ENCODE measurements around the gene CD40.
"Not testable (repeated sequence)": the region's sequence is repeated elsewhere in the genome, so short reads cannot be mapped to it uniquely, and the experiment has no call there.

CD40 gene

DNA sequence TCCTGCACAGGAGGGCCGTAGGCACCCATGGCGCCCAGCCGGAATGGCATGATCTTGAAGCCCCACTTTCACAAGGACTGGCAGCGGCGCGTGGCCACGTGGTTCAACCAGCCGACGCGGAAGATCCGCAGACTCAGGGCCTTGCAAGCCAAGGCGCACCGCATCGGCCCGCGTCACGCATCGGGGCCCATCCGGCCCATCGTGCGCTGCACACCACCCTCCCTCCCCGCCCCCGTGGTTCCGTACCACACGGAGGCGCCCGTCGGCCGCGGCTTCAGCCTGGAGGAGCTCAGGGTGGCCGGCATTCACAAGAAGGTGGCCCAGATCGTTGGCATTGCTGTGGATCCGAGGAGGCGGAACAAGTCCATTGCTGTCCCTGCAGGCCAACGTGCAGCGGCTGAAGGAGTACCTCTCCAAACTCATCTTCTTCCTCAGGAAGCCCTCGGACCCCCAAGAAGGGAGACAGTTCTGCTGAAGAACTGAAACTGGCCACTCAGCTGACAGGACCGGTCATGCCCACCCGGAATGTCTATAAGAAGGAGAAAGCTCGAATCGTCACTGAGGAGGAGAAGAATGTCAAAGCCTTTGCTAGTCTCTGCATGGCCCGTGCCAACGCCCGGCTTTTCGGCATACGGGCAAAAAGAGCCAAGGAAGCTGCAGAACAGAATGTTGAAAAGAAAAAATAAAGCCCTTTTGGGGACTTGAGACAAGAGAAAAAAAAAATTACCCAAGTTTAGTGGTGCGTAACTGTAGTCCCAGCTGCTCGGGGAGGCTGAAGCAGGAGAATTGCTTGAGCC is 18.4 kb upstream of the CD40 start:
- DNase-seq, result peak; percentile 48

DNA sequence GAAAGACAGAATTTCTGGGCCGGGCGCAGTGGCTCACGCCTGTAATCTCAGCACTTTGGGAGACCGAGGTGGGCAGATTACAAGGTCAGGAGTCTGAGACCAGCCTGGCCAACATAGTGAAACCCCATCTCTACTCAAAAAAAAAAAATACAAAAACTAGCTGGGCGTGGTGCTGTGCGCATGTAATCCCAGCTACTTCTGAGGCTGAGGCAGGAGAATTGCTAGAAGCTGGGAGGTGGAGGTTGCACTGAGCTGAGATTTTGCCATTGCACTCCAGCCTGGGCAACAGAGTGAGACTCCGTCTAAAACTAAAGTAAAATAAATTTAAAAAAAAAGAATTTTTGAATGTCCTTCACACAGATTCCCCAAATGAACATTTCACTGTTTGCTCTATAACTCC is 17.7 kb upstream of the CD40 start:
- not testable (repeated sequence) for DNase-seq

DNA sequence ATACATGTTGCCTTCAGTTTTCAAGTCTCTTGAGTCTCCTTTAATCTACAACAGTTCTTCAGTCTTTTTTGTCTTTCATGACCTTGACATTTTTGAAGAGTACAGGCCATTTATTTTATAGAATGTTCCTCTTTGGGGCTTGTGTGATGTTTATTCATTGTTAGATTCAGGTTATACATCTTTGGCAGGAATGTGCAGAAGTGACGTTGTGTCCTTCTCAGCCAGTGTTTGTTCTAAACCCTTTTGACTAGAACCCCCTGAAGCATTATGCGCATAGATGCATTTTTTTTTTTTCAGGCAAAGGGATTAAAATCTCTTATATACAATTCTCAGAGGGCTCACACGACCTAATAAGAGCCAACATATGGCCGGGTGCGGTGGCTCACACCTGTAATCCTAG is 17.1 kb upstream of the CD40 start:
- no peak for DNase-seq

DNA sequence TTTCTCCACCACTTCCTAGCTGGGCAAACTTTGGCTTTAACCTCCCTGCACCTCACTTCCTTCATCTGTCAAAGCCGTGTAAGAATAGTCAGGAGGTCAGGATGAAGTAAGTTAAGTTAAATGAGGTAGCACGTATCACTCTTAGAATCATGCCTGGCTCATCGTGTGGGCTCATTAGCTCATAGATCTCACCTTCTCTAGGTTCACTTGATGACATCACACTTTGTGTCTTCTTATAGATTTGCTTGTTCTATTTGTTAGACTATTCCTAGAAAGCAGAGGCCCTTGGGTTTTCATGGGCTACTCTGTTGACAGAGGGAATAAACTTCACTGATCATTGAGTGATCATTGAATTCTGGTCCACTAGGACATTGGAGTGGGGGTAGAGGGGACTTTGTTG is 16.2 kb upstream of the CD40 start:
- DNase-seq, result no peak

DNA sequence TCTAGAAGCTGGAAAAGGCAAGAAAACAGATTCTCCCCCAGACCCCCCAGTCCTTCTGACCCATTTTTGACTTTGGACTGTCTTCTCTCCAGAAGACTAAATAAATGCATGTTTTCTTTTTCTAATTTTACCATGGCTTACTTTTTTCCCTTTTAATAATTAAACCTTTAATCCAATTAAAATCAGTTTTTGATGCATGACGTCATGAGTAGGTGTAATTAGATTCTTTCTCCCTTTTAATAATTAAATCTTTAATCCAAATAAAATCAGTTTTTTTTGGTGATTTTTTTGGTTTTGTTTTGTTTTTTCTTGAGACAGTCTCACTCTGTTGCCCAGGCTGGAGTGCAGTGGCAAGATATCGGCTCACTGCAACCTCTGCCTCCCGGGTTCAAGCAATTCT is 15.2 kb upstream of the CD40 start:
- no peak for DNase-seq

DNA sequence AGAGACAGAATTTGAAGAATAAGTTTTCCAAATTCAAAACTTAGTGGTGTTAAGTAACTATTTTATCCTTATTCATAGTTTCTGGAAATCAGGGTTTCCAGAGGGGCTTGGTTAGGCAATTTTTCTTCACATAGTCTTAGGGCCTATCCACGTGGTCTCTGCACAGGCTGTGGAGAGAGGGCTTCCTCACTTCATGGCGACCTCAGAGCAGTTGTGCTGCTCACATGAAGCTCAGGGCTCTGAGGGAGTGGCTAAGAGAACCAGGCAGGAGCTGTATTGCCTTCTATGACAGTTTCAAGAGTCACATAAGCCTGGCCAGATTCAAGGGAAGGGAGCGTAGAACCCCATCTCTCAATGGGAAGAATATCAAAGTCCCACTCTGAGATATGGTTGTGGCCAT is 13.9 kb upstream of the CD40 start:
- no peak for DNase-seq

DNA sequence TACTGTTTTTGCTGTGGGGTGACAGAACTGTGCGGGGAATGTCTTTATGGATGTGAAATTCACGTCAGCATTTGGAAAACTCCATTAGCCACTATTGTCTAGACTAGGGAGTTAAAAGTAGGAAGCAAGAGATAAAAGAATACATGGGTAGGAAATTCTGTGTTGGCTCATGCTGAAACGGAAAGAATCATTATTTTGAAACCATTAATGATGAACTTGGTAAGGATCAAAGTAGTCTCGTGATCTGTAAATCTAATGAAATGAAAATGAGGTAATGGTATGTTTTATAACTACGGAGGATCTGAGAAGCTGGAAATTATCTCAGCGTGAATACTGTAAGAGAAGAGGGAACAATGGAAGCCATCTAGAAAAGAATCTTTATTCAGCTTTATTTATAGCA is 11.1 kb upstream of the CD40 start:
- DNase-seq, result no peak

DNA sequence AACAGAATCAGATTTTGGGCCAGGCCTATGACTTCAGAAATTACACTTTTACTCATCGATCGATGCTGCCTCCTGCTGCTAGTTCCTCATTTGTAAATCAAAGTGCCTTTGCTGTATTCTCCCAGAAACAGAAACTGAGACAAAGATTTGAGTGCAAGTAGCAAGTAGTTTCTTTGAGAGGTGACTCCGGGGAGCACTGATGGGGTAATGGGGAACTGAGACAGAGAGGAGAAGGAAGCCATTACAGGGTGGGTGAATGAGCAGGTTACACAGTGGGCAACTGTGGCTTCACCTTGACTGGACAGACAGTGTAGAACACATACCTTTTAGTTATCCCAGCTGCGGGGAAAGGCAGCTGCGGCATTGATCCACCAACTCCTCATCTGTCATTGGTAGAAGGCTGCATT is 9.7 kb upstream of the CD40 start:
- peak; percentile 36 for DNase-seq

DNA sequence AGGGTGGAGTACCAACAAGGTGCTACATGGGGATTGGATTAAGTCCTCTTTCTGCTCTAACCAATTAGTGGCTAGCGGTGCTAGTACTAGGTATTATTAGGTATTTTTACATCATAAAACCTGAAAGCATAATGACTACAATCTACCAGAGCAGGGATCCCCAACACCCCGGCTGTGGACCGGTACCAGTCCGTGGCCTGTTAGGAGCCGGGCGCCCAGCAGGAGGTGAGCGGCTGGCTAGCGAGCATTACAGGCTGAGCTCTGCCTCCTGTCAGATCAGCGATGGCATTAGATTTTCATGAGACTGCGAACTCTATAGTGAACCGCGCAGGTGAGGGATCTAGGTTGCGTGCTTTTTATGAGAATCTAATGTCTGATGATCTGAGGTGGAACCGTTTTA is 9.1 kb upstream of the CD40 start:
- no peak for DNase-seq

DNA sequence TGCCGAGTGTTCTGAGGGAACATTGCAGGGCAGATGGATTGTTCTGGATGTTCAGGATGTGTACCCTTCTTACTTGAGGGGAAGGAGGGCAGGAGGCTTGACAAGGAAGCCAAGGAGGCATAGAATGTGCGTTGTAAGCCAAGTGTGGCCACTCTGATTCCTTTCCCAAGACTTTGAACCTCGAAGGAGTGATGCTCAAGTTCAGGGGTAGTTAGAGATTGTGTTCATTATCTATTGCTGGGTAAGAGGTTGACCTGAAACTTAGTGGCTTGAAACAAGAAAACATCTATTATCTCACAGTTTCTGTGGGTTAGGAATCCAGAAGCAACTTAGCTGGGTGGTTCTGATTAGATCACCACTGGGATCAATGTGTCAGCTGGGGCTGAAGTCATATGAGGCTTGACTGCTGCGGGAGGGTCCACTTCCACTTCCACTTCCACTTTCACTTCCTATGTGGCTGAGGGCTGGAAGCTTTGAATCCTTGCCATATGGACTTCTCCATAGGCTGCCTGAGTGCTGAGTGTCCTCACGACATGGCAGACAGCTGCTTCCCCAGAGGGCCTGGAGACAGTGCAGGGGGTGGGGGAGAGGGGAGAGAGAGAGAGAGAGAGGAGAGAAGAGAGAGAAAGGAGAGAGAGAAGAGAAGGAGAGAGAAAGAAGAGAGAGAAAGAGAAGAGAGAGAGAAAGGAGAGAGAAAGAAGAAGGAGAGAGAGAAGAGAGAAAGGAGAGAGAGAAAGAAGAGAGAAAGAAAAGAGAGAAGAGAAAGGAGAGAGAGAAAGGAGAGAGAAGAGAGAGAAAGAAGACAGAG is 6.9 kb upstream of the CD40 start:
- DNase-seq, result peak; percentile 71

DNA sequence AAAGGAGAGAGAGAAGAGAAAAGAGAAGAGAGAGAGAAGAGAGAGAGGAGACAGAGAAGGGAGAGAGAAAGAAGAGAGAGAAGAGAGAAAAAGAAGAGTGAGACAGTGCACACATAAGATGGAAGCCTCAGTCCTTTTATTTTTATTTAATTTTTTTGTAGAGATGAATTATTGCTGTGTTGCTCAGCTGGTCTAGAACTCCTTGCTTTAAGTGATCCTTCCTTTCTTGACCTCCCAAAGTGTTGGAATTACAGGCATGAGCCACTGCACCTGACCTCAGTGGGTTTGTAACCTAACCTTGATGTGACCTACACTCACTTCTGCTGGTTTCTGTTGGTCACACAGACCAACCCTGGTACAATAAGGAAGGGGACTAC is 6.3 kb upstream of the CD40 start:
- DNase-seq, result no peak

DNA sequence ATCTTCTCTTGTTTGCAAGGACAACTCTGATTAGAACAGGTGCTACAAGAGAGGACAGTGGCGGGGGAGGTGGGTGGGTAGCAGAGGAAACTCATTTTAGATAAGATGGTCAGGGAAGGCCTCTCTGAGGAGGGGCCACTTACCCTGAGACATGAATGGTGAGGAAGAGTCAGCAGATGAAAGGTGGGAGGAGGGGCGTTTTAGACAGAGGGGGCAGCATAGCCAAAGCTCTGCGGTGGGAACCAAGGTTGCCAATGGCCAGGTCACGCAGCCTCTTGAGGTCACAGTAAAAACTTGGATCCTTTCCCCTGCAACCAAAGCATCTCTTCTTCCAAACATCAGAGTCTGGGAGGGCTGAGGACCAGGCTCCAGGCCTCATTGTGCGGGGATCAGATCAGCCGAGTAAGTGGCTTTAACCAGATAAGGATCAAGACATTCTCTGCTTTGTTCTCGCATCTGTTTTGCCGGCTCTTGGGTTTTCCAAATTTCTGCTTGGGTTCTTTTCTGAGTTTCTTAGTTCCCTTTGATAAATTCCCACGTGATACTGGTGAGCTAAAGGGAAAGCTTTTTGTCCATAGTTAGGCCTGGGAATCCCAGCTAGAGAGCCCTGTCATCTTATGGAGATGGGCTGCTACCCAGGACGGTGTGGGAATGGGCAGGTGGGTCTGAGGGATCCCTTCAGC is 5.5 kb upstream of the CD40 start:
- DNase-seq, result no peak

DNA sequence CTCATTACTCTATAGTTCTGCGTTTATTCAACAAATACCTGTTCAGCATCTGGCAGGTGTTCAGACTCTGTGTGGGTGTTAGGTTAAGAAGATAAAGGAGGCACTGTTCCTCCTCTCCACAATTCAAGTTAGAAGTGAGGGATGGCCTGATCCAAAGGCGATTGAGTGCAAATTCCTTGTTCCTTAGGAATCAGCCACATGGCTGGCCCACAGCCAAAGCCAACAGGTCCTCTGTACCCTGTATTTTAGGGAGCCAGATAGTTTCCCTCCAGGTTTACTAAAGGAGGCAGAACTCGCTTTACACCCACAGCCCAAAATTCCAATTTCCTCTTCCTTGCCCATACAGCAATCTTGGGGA is 5.0 kb upstream of the CD40 start:
- no peak for DNase-seq

DNA sequence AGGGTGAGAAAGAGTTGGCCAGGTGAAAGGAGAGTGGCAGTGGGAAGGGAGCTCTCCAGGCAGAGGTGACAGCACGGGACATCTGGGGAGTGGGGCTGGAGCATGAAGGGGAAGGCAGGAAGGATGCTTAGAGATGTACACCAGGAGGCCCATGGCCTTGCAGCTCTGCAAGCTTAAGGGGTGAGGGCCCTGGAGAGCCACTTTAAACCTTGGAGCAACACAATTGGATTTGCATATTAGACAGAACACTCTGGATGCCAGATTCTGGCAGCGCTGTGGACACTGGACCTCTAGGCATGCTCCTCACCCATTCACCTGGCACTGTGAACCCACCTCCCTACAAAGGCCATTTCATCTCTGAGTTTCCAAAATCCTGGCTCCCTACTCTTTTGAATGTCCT is 3.7 kb upstream of the CD40 start:
- DNase-seq, result no peak

DNA sequence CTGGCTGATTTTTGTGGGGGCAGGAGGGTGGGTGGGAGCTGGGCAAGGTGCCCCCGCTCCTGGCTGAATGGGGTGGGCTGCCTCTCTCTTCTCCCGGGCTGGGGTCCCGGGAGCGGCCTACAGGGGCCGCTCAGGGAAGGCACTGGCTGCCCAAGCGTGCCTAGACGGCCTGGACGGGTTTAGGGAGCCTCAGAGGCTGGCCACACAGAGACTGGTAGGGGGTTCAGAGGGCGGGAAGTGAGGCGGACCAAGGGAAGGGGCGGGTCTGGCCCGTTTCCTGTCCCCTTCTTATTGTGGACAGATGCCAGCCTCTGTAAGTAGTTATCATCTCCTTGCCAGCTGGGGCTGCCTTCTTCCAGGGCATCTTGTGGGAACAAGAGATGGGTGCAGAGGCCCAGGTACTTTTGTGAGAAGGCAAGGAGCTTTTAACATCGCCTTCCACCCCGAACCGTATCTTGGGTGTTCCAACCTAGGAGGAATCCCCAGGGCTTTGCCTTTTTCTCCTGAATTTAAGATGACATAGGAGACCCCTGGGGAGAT is 437 bp downstream of the CD40 start:
- peak; percentile 36 for DNase-seq

DNA sequence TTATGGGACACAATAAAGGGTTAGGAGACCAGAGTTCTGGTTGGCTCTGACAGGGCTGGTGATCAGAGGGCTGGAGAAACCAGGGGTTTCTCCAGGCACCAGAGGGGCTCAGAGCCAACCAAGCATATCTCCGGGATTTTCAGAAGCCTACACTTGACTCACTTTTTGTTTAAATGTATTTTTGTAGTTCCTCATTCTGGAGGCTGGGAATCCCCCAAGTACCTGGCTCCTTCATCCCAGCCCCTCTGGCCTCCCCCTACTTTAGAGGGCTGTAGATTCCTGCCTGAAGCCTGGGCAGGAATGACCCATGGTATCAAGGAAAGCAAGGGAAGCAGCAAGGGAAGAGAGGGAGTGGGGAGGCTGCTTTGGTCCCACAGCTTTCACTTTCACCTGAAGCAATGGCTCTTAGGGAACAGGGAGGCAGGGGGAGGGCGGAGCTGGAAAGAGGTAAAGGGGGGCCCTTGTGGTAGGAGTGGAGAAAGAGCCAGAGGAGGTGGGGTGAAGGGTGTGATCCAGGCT is 973 bp downstream of the CD40 start:
- DNase-seq, result peak; percentile 47

DNA sequence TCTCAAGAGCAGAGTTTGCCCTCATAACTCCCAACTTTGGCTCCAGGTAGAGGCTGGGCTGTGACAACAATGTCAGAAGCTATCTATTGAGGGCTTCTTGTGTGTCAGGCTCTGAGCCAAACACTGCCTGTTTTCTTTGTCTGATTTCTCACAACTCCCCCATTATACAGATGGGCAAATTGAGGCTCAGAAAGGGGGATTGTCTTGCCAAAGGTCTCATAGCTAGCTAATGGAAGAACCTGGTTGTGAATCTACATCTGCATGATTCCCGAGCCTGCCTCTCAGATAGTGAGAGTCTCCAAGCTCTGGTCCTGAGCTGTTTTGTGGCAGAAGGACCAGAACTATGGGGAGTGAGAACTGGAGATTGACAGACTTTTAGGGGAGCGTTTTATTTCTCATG is 1.4 kb downstream of the CD40 start:
- DNase-seq, result no peak

DNA sequence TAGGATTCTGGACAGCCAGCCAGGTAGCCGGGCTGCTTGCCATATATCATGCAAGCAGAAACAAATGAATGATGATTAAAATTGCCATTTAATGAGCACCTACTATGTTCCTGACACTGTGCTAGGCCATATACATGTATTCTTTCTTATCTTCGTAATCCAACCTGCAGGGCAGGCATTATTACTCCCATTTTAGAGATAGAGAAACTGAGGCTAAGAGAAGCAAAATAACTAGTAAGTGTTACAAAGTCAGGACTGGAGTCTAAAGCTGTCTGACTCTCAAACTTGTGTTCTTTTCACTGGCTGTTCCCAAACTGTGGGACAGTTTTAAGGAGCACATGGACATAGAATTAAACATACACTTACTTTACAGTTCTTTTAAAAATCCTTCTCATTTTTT is 2.0 kb downstream of the CD40 start:
- no peak for DNase-seq

DNA sequence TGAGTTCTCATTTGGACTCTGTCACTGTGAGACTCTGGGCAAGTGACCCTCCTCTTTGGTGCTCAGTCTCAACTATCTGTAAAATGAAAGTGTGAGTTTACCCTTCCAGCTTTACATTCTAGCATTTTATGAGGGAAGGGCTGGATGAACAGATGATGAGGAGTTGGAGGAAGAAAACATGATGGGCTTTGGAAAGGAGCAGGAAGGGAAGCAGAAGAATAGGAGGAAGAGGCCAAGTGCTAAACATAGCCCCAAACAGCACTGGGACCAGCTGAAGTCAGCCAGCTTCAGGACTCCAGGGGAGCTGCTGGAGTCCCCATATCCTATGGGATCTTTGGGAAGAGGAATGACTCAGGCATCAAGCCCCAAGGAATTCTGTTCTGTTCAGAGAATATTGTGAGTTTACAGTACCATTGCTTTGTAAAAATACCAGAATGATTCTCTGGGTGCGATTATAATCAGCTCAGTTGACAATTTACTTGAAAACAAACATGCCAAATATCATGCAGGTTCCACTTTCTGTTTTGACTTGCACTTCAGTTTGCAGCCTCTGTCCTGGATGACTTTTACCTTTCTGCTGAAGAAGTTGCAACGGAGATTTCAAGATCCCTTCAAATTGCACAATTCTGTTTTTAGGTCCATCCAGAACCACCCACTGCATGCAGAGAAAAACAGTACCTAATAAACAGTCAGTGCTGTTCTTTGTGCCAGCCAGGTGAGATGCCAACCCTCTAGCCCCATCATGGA is 3.2 kb downstream of the CD40 start:
- no peak for DNase-seq

DNA sequence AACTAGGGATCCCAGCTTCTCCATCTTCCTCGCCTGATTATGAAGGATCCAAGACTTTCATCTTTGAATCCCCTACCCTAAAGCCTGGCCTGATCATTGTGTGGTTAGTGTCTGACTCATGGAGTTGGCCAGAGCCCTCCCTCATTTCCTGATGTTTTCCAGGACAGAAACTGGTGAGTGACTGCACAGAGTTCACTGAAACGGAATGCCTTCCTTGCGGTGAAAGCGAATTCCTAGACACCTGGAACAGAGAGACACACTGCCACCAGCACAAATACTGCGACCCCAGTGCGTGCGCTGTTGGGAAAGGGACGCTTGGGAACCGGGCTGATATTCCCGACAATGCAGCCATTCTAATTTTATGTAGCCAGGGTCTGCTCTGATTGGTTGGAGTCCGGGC is 4.0 kb downstream of the CD40 start:
- DNase-seq, result no peak

DNA sequence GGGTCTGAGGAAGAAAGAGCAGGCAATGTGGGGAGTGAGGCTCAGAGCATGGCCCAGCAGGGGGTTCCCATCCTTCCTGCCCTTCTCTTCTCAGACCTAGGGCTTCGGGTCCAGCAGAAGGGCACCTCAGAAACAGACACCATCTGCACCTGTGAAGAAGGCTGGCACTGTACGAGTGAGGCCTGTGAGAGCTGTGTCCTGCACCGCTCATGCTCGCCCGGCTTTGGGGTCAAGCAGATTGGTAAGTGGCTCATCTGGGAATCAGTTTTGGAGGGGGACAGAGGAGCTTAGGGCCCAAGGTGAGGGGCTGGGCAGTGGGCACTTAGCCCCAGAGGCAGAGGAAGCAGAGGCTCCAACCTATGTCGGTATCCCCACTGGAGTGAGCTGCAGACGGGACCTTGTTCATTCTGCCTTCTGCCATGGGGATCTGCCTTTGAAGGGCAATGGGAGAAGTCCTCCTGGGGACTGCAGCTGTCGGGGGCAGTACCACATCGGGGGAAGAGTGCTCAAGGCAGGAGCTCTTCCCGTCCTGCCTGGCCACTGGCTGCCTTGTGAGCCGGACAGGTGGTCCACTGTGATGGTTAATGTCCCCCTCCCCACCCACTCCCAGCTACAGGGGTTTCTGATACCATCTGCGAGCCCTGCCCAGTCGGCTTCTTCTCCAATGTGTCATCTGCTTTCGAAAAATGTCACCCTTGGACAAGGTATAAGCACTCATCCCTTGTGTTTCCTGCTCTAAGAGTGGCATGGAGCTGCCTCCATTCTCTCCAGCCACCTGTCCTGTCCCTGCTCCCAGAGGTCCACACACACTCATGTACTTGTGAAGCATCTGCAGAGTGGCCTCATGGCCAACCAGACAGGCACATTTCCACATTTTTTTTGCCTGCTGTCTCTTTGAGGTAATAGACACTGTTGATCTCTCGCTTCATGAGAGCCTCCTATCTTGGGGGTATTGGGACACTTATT is 4.7 kb downstream of the CD40 start:
- DNase-seq, result no peak

Measured in CD4-positive, alpha-beta T cell treated with Interferon gamma for 1 hour (primary cell).